HepG2 (cell line): ENCODE data around the gene GSC2. TPM values are rescaled to one million over a fixed set of nuclear protein-coding genes. Genes with fewer than 3 reads are reported as not detected.

ENCODE experiments used
- ATAC-seq: fragments of 200-7000 bp; cut with Tn5 transposase; 3 replicates; pipeline ENCODE4 v1.9.1; 2020; ENCODE audit warnings: mild to moderate bottlenecking, moderate library complexity
- BruUV-seq: library from RNA; stranded (reverse); fragments of 400-500 nt; replicated peaks from 2 replicates; lab custom pipeline; 2021; lab: Mats Ljungman, UMichigan
- CTCF ChIA-PET: fragments of 300-600 bp; formaldehyde crosslinking; extraction: SDS; loops from one replicate; lab custom pipeline; 2021; ENCODE audit warnings: low total read pairs, inconsistent platforms, low intra/inter-chr PET ratio; lab: Yijun Ruan, JAX
- POLR2A ChIA-PET: fragments of 350-600 bp; sonication (Branson Sonifier 250); formaldehyde crosslinking; loops from one replicate; lab custom pipeline; 2020; ENCODE audit warnings: antibody characterized with exemption, inconsistent platforms; lab: Yijun Ruan, JAX
- DNase-seq: peaks from one replicate; pipeline ENCODE4 v3.0.0-alpha.2; 2015; ENCODE audit warnings: low spot score
- FAIRE-seq: peaks from 3 replicates; lab custom pipeline; 2011; peaks lifted over from hg19 to GRCh38; lab: Jason Lieb, UNC
- H2AFZ ChIP-seq: one replicate; pipeline ENCODE4 v1.6.1; 2011; ENCODE audit warnings: low read length, inconsistent platforms
- H3K27ac ChIP-seq: fragments of 300-600 bp; 3 replicates; pipeline ENCODE4 v1.8.0; 2011; ENCODE audit warnings: mixed run types, mild to moderate bottlenecking, mixed read lengths, low read length, inconsistent platforms; ENCODE audit not compliant: insufficient read depth; ENCODE audit errors: extremely low read length
- H3K27me3 ChIP-seq, 2 experiments: fragments of 200-600 bp in 1 of 2; 2 replicates in 1 of 2; 3 replicates in 1 of 2; pipeline versions ENCODE4 v1.6.0 to v1.8.0; 2011; ENCODE audit warnings: low read length in 2 of 2, mild to moderate bottlenecking in 2 of 2, moderate library complexity in 2 of 2, inconsistent platforms in 1 of 2; ENCODE audit not compliant: insufficient read depth in 2 of 2, control insufficient read depth in 1 of 2
- H3K36me3 ChIP-seq, 2 experiments: fragments of 200-600 bp in 1 of 2; replicated peaks in 1 of 2; 2 replicates in 1 of 2; 3 replicates in 1 of 2; pipeline versions ENCODE4 v1.5.1 to v1.8.0; 2011; ENCODE audit warnings: low read length in 2 of 2, inconsistent platforms in 1 of 2; ENCODE audit not compliant: insufficient read depth in 2 of 2, control insufficient read depth in 1 of 2
- H3K4me1 ChIP-seq: 2 replicates; pipeline ENCODE4 v1.5.1; 2012; ENCODE audit warnings: low read length, inconsistent platforms; ENCODE audit not compliant: insufficient read depth
- H3K4me2 ChIP-seq: 2 replicates; pipeline ENCODE4 v1.6.0; 2011; ENCODE audit warnings: low read depth, low read length, inconsistent platforms
- H3K4me3 ChIP-seq, 3 experiments: fragments of 200-600 bp in 1 of 3; sonication (generic), shearing (Covaris generic) in 1 of 3; replicated peaks in 1 of 3; 2 replicates each; pipeline ENCODE4 v1.5.1; 2011 to 2016; ENCODE audit warnings: low read length in 3 of 3, inconsistent platforms in 2 of 3, low read depth in 2 of 3, mild to moderate bottlenecking in 2 of 3, control low read depth in 1 of 3, mixed read lengths in 1 of 3; ENCODE audit not compliant: insufficient read depth in 1 of 3
- H3K79me2 ChIP-seq: one replicate; pipeline ENCODE4 v1.6.1; 2011; ENCODE audit warnings: low read length, inconsistent platforms; ENCODE audit not compliant: insufficient read depth
- H3K9ac ChIP-seq: 2 replicates; pipeline ENCODE4 v1.6.0; 2011; ENCODE audit warnings: mild to moderate bottlenecking, low read depth, low read length, inconsistent platforms; ENCODE audit not compliant: insufficient read depth
- H3K9me3 ChIP-seq: 2 replicates; pipeline ENCODE4 v1.5.1; 2012; ENCODE audit warnings: mild to moderate bottlenecking, low read length
- H4K20me1 ChIP-seq: 2 replicates; pipeline ENCODE4 v1.6.0; 2011; ENCODE audit warnings: inconsistent platforms, mild to moderate bottlenecking, low read length, moderate library complexity; ENCODE audit not compliant: insufficient read depth
- FUBP1 ChIP-seq: sonication (generic); formaldehyde crosslinking; IDR thresholded peaks from 2 replicates; pipeline ENCODE4 v1.5.1; 2020; ENCODE audit warnings: missing genetic modification reagents, mild to moderate bottlenecking, borderline replicate concordance
- HDAC6 ChIP-seq: fragments of 200-600 bp; sonication (generic); IDR thresholded peaks from 2 replicates; pipeline ENCODE4 v1.7.0; 2017; ENCODE audit warnings: mild to moderate bottlenecking, antibody characterized with exemption, low read length, low read depth
- HHEX ChIP-seq: IDR thresholded peaks from 2 replicates; pipeline ENCODE4 v1.6.1; 2016; ENCODE audit warnings: control low read depth
- MTF2 ChIP-seq: sonication (generic); formaldehyde crosslinking; IDR thresholded peaks from 2 replicates; pipeline ENCODE4 v1.5.0; 2020; ENCODE audit warnings: missing genetic modification reagents, borderline replicate concordance
- NFIB ChIP-seq: sonication (generic); formaldehyde crosslinking; IDR thresholded peaks from 2 replicates; pipeline ENCODE4 v1.9.0; 2021; ENCODE audit warnings: missing genetic modification reagents, mild to moderate bottlenecking, borderline replicate concordance
- SNRNP70 ChIP-seq: fragments of 200-400 bp; formaldehyde crosslinking; IDR thresholded peaks from 2 replicates; pipeline ENCODE4 v1.6.1; 2017; ENCODE audit warnings: mild to moderate bottlenecking, low read depth, low read length, moderate library complexity
- SOX13 ChIP-seq, 3 experiments: fragments of 450-650 bp in 1 of 3; sonication (generic) in 1 of 3; formaldehyde crosslinking in 1 of 3; IDR thresholded peaks in 2 of 3; conservative IDR thresholded peaks in 1 of 3; 2 replicates each; pipeline versions ENCODE4 v1.5.0 to v1.6.1; 2016 to 2020; ENCODE audit warnings: antibody characterized with exemption in 1 of 3, mild to moderate bottlenecking in 1 of 3, missing compliant biosample characterization in 1 of 3, missing genetic modification reagents in 1 of 3, moderate library complexity in 1 of 3
- ZNF101 ChIP-seq: sonication (generic); formaldehyde crosslinking; IDR thresholded peaks from 2 replicates; pipeline ENCODE4 v1.4.0; 2020; ENCODE audit warnings: mild to moderate bottlenecking, low read depth, missing genetic modification reagents, borderline replicate concordance
- ZNF281 ChIP-seq: sonication (generic); formaldehyde crosslinking; IDR thresholded peaks from 2 replicates; pipeline ENCODE4 v1.4.0; 2020; ENCODE audit warnings: missing genetic modification reagents, borderline replicate concordance
- ZNF33B ChIP-seq: sonication (generic); formaldehyde crosslinking; IDR thresholded peaks from 2 replicates; pipeline ENCODE4 v1.5.1; 2020; ENCODE audit warnings: mild to moderate bottlenecking, missing genetic modification reagents
- ZNF562 ChIP-seq: sonication (generic); formaldehyde crosslinking; IDR thresholded peaks from 2 replicates; pipeline ENCODE4 v1.8.0; 2022; ENCODE audit warnings: missing genetic modification reagents, borderline replicate concordance
- WGBS: methylation state at CpG from one replicate; pipeline ENCODE4 v1.1.6; 2017; ENCODE audit warnings: low lambda C conversion rate; 5-methylcytosine and 5-hydroxymethylcytosine counted together
- in situ Hi-C: cut with HindIII; loops from 2 replicates; pipeline ENCODE4 v1.10.0; 2017; ENCODE audit warnings: low pct_unique_long_range_greater_than_20kb; ENCODE audit not compliant: extremely low pct_ligation_motif_present
- intact Hi-C: fragments of 100-400 bp; cut with micrococcal nuclease; formaldehyde crosslinking; loops from one replicate; pipeline ENCODE4 v1.10.0; 2022; ENCODE audit not compliant: unreplicated experiment
- polyA plus RNA-seq, 8 experiments: library from polyadenylated mRNA; depleted of rRNA in 3 of 8; stranded (reverse) in 7 of 8; unstranded in 1 of 8; fragments of >200 nt; fragmentation: Illumina TruSeq in 4 of 8; extraction: Trizol in 4 of 8; gene quantifications; 2 replicates each; pipeline versions ENCODE4 v1.2.1 to v1.2.3, GENCODE V29; 2011 to 2016; ENCODE audit warnings: low read depth in 4 of 8, missing spikeins in 1 of 8, mixed read lengths in 1 of 8; ENCODE audit not compliant: insufficient read depth in 1 of 8
- total RNA-seq, 5 experiments: library from RNA; depleted of rRNA; stranded (reverse); fragments of >200 nt; fragmentation: Illumina TruSeq; extraction: Trizol; gene quantifications; 2 replicates each; pipeline ENCODE4 v1.2.3, GENCODE V29; 2016; ENCODE audit warnings: low read depth in 1 of 5

Gene GSC2
- total and polyA plus RNA-seq, 2 of the 13 experiments (the other 11 are each of a cell fraction or from before 2014, with no cell fraction given) = not detected

GRCh38 chr22:19182472-19183157, 32.5 kb upstream of the GSC2 start:
- no peak for TF ChIP-seq FUBP1 (CRISPR knock-in tag)
- no peak for TF ChIP-seq ZNF281
- TF ChIP-seq SNRNP70 = no peak
- no peak for TF ChIP-seq ZNF33B (CRISPR knock-in tag)
- no peak for TF ChIP-seq MTF2 (CRISPR knock-in tag)
- no peak for TF ChIP-seq ZNF562 (CRISPR knock-in tag)
- no peak for TF ChIP-seq HHEX (CRISPR knock-in tag)
- TF ChIP-seq HDAC6 = no peak
- TF ChIP-seq ZNF101 (CRISPR knock-in tag) = no peak
- no peak for TF ChIP-seq NFIB
- TF ChIP-seq SOX13 (IDR thresholded peaks at IDR 0.05) = no peak
- no peak for TF ChIP-seq SOX13 (CRISPR knock-in tag; conservative IDR thresholded peaks at IDR 0.05 in 1 of 2, IDR thresholded peaks at IDR 0.05 in 1 of 2)
- H3K4me1 ChIP-seq = peaks cover 30% of the 10 kb centered on the region
- no peaks in the 10 kb centered on the region for H3K27me3 ChIP-seq
- H2AFZ ChIP-seq = no peak overlapping the region
- H3K27ac ChIP-seq = no peak overlapping the region
- in situ Hi-C loops = loop anchor here (5.0 kb wide), 1 partner anchor 110 kb away; the partner anchor contains the start of gene CLTCL1
- no TSS peak for BruUV-seq
- WGBS = 82% methylated on average over 6 of the region's 9 CpGs
- H3K9me3 ChIP-seq = no peaks in the 10 kb centered on the region
- intact Hi-C loops = no loop called here
- FAIRE-seq = no peak
- no peak for DNase-seq
- ChIA-PET POLR2A (no interaction called here), CTCF (no interaction called here)
- no peaks in the 10 kb centered on the region for H3K36me3 ChIP-seq
- H3K79me2 ChIP-seq = peaks cover under 1% of the 10 kb centered on the region
- no peak for ATAC-seq
- no peaks in the 10 kb centered on the region for H4K20me1 ChIP-seq
- no peak overlapping the region for H3K4me2 ChIP-seq
- no peak overlapping the region for H3K9ac ChIP-seq
- no peak overlapping the region for H3K4me3 ChIP-seq
